ENCODE measurements around the gene MDH2.
"Not testable (repeated sequence)": the region's sequence is repeated elsewhere in the genome, so short reads cannot be mapped to it uniquely, and the experiment has no call there.

MDH2 gene, protein sequence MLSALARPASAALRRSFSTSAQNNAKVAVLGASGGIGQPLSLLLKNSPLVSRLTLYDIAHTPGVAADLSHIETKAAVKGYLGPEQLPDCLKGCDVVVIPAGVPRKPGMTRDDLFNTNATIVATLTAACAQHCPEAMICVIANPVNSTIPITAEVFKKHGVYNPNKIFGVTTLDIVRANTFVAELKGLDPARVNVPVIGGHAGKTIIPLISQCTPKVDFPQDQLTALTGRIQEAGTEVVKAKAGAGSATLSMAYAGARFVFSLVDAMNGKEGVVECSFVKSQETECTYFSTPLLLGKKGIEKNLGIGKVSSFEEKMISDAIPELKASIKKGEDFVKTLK

DNA sequence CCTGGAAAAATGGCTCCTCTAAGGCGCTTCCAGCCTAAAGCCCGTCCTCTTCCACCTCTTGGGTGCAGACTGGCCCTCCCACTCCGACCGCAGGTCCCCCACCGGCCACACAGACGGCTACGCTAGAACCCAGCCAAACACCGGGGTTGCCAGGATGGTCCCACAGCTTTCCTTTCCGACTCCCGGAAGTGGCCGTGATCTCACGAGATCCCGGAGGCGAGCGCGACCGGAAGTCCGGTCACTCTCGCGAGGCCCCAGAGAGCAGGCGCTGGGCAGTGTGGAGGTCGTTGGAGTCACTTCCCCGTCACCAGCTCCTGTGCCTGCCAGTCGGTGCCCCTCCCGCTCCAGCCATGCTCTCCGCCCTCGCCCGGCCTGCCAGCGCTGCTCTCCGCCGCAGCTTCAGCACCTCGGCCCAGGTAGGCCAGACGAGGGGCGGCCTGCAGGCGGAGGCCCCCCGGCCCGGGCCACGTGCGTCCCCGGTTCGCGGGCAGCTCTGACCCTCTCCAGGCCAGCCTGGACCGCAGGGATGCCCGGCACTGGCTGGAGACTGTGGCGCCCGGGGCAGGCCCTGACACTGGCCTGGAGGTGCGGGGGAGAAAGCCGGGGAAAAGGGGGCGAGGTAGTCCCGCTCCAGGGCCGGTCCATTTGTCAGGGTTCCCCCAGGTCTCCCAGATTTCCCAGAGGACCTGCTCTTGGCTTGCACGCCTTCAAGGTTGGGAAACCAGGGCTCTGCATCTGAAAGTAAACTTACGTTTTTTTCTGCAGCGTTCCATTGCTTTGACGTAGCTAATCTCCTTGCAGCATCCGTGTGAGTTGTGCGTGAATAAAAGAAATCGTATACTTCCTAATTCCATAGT, at the start of gene MDH2, which contains the start of gene STYXL1:
MDH2 (plus strand) TSS at position 296 of the 857 bp plus-strand sequence; CDS start at position 351, 55 bp downstream.
STYXL1 (minus strand) TSS at position 190 of the 857 bp plus-strand sequence. CDS start 17,477 bp downstream, outside the sequence.
- peak; percentile 96 for DNase-seq (ENCODE audit: low read depth)

DNA sequence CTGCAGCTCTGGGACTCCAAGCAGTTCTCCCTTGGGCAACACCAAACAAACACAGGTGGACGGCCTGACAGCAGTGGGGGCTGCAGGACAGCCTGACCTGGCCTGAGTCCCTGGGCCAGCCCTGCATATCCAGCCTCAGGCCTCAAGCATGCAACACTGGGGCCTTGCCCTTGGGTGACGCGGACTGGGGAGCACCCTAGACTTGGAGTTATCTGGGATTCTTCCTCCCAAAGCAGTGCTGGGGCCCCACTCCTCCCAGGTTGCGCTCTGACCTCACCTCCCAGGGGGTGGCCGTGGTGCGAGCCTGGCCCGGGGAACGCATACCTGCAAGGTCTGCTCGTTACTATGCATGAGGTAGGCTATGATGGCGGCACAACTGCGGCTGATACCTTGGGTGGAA, 47.3 kb upstream of the MDH2 start:
- no peak for DNase-seq (ENCODE audit: low read depth)

DNA sequence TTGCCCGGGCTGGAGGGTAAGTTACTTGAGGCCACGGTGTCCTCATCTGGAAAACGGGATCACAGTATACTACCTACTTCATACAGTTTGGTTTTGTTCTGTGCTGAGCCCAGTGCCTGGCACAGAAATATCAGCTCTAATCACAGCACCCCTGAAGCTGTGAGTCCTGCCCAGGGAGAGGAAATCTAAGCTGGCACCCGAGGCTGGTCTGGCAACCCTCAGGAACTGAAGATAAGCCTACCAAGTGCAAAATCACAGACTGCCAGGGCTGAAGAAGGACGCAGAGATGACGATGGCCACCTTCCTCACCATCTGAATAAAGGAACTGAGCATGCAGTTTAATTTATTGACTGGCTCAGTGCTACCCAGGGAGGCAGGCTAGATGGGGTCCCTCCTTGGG, 45.8 kb upstream of the MDH2 start:
- DNase-seq (ENCODE audit: low read depth): no peak

DNA sequence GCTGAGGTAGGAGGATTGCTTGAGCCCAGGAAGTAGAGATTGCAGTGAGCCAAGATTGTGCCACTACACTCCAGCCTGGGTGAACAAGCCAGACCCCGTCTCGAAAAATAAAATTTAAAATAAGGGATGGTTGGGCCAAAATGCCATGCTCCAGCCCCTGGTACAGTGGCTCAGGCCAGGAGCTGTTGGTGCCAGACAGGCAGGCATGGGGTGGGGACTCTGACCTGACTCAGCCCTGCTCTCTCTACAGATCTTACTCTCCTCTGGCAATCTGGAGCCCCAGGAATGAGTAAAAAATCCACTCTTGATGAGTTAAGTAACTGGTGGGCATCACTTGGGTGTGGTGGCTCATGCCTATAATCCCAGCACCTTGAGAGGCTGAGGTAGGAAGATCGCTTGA, 45.1 kb upstream of the MDH2 start:
- no peak for DNase-seq (ENCODE audit: low read depth)

DNA sequence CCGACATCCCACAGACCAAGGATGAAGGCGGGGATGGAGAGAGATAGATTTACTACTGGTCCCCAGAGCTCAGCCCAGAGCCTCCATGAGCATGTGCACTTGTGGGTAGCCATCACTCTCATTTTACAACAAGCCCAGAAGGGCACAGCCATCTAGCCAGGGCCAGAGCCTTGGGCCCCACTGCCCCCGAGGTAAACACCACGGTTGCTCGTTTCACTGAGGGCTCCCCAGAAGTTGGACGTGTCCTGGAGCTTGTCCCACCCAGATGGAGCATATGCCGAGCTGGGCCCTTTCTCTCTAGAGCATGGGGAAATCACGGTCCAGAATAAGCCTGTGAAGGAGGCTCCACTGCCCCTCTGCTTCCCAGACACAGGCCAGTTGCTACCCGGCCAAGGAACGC, 44.6 kb upstream of the MDH2 start:
- no peak for DNase-seq (ENCODE audit: low read depth)

DNA sequence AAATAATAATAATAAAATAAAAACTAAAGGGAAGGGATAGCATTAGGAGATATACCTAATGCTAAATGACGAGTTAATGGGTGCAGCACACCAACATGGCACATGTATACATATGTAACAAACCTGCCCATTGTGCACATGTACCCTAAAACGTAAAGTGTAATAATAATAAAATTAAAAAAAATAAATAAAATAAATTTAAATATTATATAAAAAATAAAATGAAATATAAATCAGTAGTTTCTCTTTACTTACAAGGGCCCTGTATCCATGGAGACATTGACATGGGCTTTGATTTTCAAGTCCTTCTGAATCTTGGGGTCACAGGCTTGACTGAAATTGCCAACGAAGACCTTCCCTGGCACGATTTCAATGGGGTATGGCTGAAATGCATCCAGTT, 42.9 kb upstream of the MDH2 start:
- not testable (repeated sequence) for DNase-seq (ENCODE audit: low read depth)

DNA sequence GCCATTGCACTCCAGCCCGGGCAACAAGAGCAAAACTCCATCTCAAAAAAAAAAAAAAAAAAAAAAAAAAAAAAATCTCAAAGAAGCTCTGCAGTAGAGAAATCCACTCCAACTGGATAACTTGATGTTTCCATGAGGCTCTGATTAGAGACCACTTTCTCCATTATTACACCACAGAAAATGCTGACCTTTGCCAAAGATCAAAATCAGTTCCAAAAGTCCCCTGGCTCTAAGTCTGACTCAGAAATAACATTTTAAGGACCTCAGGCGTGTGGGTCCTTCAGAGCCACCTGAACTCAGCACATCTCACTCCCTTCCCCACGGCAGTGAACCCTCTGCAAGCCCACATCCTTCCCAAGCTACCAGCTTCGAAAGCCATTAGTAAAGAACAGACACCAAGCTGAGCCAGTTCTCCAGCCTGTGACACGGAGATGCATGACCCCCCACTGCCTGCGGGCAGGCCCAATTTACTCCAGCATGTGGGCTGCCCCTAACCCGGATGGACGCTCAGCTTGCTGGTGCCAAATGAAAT, 39.7 kb upstream of the MDH2 start:
- no peak for DNase-seq (ENCODE audit: low read depth)

DNA sequence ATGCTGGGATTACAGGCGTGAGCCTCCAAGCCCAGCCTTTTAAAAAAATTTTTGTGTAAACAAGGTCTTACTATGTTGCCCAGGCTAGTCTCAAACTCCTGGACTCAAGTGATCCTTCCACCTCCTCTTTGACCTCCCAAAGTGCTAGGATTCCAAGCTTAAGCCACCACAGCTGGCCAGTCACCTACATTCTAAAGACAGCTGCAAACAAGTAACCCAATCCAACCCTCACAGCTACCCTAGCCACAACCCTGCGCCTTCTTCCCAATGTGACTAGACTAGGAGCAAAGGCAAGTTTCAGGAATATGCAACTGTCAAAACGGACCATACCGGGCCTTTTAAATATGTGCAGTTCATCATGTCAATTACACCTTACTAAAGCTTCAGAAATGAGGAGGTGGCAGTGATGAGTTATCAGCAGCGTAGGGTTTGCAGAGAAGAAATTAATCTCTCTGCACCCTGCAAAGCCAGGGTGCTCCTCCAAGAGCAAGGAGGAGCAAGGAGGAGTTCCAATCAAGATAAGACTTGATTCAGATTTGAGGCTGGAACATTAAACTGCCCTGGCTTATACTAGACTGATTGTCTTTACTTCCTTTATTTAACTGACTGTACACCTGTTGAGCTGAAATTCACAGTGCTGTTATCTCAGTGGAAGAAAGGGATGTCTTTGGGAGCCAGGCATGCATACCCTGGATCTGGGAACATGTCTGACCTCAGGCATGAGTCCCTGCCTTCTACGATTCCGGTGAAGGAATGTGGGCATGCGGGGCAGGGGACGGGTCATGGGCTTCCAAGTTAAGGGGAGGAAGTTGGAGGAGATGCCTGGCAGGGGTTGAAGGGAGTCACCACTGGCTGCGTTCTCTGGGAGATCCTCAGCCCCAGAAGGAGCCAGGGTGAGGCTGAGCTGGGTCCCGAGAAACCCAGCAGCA, 38.0 kb upstream of the MDH2 start:
- no peak for DNase-seq (ENCODE audit: low read depth)

DNA sequence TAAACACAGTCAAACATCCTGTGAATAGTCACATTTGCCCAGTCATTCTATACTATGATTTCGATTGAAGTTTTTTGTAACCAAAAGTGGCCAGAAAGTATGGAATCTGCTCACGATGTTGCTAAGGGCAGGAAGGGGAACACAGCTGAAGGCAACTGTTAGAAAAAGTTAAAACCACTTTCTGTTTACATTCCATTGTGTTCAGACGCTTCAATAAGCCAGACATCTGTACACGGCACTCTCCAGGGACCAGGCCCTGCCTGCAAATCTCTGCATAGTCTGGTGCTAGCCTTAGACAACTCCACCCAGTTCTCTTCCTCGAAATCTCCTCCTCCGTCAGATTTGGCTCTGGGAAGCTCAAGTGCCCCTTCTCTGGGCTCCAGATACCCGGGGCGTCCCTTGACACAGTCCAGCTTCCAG, 36.5 kb upstream of the MDH2 start:
- no peak for DNase-seq (ENCODE audit: low read depth)

DNA sequence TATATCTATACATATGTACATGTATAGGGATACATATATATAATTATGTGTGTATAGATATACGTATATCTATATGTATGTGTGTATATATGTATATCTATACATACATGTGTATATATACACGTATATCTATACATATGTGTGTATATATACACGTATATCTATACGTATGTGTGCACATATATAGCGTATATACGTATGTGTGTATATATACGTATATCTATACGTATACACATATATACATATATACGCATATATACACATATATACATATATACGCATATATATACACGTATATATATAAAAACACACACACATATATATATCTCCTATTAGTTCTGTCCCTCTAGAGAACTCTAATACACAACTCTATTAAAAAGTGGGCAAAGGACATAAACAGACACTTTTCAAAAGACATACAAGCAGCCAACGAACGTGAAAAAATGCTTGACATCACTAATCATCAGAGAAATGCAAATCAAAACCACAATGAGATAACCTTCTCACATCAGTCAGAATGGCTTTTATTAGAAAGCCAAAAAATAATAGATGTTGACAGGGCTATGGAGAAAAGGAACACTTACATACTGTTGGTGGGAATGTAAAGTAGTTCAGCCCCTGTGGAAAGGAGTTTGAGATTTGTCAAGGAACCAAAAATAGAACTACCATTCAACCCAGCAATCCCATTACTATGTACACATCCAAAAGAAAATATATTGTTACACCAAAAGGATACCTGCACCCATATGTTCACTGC, 31.5 kb upstream of the MDH2 start:
- no peak for DNase-seq (ENCODE audit: low read depth)

DNA sequence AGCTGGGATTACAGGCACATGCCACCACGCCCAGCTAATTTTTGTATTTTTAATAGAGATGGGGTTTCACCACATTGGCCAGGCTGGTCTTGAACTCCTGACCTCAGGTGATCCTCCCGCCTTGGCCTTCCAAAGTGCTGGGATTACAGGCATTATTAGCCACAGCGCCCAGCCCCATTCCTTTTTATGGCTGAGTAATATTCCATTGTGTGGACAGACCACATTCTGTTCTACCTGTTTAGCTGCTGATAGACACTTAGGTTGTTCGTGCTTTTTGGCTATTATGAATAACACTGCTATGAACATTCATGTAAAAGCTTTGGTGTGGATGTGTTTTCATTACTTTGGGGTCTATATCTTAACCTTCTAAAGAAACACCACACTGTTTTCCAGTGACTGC, 29.4 kb upstream of the MDH2 start:
- not testable (repeated sequence) for DNase-seq (ENCODE audit: low read depth)

DNA sequence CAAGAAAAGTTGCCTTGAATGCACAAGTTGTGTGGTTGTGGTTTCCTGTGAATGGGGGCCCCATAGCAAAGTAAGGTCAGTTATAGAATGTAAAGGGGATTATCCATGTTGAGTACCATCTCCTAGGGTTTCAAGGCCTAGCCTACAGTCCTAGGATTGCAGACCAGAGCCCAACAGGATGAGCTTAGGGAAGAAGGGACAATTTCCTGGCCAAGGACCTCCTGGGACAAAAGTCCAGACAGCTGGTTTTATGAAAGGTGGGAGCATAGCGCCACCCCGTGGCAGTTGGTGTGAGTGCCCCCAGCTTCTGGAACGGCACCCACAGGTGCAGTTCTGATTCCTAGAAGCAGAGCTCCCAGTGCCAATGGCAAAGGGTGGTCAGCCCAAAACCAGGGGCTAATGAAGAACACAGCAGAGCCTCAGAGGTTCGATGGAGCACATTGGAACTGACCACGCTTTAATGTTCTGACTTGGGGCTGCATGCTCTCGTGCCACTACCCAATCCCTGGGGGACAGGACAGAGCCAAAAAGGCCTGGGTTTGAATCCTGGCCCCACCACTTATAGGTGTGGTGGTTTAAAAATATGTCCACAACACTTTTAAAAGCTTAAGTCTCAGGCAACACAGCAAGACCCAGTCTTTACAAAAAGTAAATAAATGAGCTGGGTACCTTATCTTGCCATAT, 27.7 kb upstream of the MDH2 start:
- peak; percentile 67 for DNase-seq (ENCODE audit: low read depth)

DNA sequence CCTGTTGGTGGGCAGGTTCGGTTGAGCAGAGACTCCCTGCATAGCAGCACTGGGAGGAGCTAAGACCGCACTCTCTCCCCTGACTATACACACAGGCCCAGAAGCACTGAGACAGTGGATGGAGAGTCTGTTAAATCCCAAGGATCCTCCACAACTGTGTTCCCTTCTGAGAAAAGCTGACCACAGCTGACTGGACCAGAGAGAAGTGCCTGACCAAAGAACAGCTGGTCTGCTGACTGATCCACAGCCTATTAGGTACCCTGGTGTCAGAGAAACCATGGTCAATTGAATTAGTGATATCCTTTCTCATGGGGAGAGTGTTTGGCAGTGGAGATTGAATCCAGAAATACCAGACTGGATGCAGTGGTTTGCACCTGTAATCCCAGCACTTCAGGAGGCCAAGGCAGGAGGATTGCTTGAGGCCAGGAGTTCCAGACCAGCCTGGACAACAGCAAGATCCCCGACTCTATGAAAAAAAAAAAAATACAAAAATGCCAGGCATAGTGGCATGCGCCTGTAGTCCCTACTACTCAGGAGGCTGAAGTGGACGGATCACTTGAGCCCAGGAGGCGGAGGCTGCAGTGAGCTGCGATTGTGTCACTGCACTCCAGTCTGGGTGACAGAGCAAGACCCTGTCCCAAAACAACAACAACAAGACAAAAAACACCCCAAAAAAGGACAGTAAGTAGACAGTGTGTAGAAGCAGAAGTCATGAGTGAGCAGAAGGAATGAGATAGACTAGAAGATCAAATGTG, 25.7 kb upstream of the MDH2 start:
- no peak for DNase-seq (ENCODE audit: low read depth)

DNA sequence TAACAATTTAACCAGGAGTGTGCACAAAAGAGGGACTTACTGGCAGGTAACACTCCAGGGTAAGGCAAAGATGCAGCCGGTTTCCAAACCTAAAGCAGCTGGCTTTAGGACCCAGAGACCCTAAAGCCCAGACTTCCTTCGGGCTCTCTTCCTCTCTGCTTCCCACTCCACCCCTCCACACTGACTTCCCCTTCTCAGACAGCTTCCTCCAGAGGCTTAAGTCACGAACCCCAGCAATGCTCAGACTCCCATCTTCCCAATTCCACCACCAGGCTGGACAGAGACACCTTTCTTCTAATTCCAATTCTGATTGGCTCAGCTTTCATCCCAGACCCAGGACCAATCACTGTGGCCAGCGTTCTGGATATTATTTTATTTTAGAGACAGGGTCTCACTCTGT, 24.9 kb upstream of the MDH2 start:
- no peak for DNase-seq (ENCODE audit: low read depth)

DNA sequence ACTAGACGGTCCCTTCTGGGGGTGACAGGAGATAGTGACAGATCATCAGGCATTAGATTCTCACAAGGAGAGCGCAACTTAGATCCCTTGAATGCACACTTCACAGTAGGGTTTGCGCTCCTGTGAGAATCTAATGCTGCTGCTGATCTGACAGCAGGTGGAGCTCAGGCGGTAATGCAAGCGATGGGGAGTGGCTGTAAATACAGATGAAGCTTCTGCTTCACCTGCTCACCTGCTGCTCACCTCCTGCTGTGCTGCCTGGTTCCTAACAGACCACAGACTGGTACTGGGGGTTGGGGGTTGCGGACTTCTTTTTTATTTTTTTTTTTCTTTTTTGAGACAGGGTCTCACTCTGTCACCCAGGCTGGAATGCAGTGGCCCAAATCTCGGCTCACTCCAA, 18.2 kb upstream of the MDH2 start:
- not testable (repeated sequence) for DNase-seq (ENCODE audit: low read depth)

DNA sequence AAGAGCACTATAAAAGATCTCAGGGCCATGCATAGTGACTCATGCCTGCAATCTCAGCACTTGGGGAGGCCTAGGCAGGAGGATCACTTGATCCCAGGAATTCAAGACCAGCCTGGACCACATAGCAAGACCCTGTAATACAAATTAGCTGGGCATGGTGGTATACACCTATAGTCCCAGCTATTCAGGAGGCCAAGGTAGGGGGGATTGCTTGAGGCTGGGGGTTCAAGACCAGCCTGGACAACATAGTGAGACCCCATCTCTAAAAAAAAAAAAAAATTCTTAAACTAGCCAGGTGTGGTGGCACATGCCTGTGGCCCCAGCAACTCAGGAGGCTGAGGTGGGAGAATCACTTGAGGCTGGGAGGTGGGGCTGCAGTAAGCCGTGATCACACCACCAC, 15.9 kb upstream of the MDH2 start:
- DNase-seq (ENCODE audit: low read depth): no peak

DNA sequence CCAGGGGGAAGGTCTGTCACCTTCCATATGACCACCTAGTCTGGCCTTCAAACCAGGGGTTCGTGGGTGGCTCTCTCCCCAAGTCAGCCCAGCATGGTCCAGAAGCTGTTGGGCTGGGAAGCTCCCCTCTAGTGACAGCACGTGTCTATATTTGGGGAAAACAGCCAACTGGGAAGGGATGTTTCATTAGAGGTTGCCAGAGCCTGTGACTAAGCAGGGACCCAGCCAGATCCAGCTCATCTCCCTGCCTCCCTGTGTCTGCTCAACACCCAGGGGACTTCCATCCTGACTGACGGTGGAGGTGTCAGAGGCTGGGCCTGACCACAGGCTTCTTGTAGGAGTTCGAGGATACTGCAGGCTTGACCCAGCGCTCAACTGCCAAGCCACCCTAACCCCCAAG, 10.6 kb upstream of the MDH2 start:
- DNase-seq (ENCODE audit: low read depth): peak; percentile 62

DNA sequence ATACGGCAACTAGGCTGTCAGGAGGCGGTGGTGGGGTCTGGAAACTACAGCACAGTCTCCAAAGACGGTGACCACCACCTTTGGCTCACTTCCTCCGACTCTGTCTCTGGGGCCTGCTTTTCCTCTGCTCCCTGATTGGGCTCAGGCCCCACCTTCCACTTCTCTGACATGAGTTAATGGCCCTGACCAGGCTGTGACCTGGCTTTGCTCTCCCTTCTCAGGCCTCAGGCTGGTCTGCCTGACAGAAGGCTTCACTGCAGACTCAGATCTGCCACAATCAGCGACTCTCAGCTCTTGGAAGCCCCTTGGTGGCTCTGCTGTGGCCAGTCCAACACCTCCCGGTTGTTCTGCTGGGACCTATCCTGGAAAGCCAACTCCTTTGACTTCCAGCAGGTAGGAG, 7.8 kb upstream of the MDH2 start:
- DNase-seq (ENCODE audit: low read depth): no peak

DNA sequence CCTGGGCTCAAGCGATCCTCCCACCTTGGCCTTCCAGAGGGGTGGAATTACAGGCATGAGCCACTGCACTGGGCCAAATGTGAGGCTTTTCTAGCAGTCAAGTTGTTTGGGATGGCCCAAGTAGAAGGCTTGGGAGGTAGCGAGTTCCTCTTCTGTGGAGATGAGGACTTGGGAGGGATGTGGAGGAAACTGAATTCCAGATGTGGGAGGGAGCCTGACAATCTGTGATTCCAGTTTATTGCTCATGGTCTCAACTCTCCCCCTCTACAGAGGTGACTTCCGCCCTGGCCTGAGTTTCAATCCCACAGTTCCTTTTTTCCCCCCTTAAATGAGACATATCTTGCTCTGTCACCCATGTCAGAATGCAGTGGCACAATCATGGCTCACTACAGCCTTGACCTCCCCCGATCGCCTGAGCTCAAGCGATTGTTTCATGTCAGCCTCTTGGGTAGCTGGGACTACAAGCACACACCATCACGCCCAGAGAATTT, 3.5 kb upstream of the MDH2 start:
- no peak for DNase-seq (ENCODE audit: low read depth)
